HepG2 (cell line): ENCODE measurements around the gene PREX1. TPM values are rescaled to one million over a fixed set of nuclear protein-coding genes. Genes with fewer than 3 reads are reported as not detected.

Experiments
- ARNTL ChIP-seq: sonication (generic); formaldehyde crosslinking; IDR thresholded peaks from 2 replicates; pipeline ENCODE4 v1.4.0; 2020; ENCODE audit warnings: mild to moderate bottlenecking, missing genetic modification reagents
- CHD4 ChIP-seq: fragments of 200-600 bp; sonication (generic); IDR thresholded peaks from 2 replicates; pipeline ENCODE4 v1.7.0; 2017; ENCODE audit warnings: mild to moderate bottlenecking, low read length, borderline replicate concordance
- DRAP1 ChIP-seq: IDR thresholded peaks from 2 replicates; pipeline ENCODE4 v1.6.1; 2016; ENCODE audit warnings: missing genetic modification reagents, missing compliant biosample characterization
- FOXP1 ChIP-seq, 2 experiments: fragments of 450-650 bp in 1 of 2; IDR thresholded peaks; 2 replicates each; pipeline ENCODE4 v1.6.1; 2017 to 2018; ENCODE audit warnings: antibody characterized with exemption in 1 of 2
- HMGA1 ChIP-seq: sonication (generic); formaldehyde crosslinking; conservative IDR thresholded peaks from 2 replicates; pipeline ENCODE4 v1.4.0; 2020; ENCODE audit warnings: missing genetic modification reagents
- MTA1 ChIP-seq: sonication (generic); formaldehyde crosslinking; IDR thresholded peaks from 2 replicates; pipeline ENCODE4 v1.4.0; 2020; ENCODE audit warnings: missing genetic modification reagents, mild to moderate bottlenecking, borderline replicate concordance
- MTA3 ChIP-seq: sonication (generic); formaldehyde crosslinking; IDR thresholded peaks from 2 replicates; pipeline ENCODE4 v1.4.0; 2020; ENCODE audit warnings: missing genetic modification reagents
- MZF1 ChIP-seq: sonication (generic); formaldehyde crosslinking; IDR thresholded peaks from 2 replicates; pipeline ENCODE4 v1.8.1; 2023; ENCODE audit warnings: mild to moderate bottlenecking, missing genetic modification reagents, borderline replicate concordance
- TEAD3 ChIP-seq: optimal IDR thresholded peaks from 2 replicates; pipeline ENCODE3; 2016; ENCODE audit warnings: borderline replicate concordance
- TOE1 ChIP-seq: sonication (generic); formaldehyde crosslinking; IDR thresholded peaks from 2 replicates; pipeline ENCODE4 v1.4.0; 2020; ENCODE audit warnings: mild to moderate bottlenecking, missing genetic modification reagents
- ZFY ChIP-seq: sonication (generic); formaldehyde crosslinking; IDR thresholded peaks from 2 replicates; pipeline ENCODE4 v1.4.0; 2020; ENCODE audit warnings: missing genetic modification reagents
- ZKSCAN5 ChIP-seq: sonication (generic); formaldehyde crosslinking; IDR thresholded peaks from 2 replicates; pipeline ENCODE4 v1.5.1; 2020; ENCODE audit warnings: mild to moderate bottlenecking, missing genetic modification reagents
- ZNF10 ChIP-seq: sonication (generic); formaldehyde crosslinking; IDR thresholded peaks from 2 replicates; pipeline ENCODE4 v1.4.0; 2020; ENCODE audit warnings: mild to moderate bottlenecking, low read depth, missing genetic modification reagents, borderline replicate concordance
- ZNF17 ChIP-seq: sonication (generic); formaldehyde crosslinking; IDR thresholded peaks from 2 replicates; pipeline ENCODE4 v1.5.0; 2020; ENCODE audit warnings: mild to moderate bottlenecking, missing genetic modification reagents
- ZNF274 ChIP-seq: sonication (generic); formaldehyde crosslinking; IDR thresholded peaks from 2 replicates; pipeline ENCODE4 v1.5.1; 2020; ENCODE audit warnings: mild to moderate bottlenecking, missing genetic modification reagents
- ZNF33B ChIP-seq: sonication (generic); formaldehyde crosslinking; IDR thresholded peaks from 2 replicates; pipeline ENCODE4 v1.5.1; 2020; ENCODE audit warnings: mild to moderate bottlenecking, missing genetic modification reagents
- ZNF609 ChIP-seq: sonication (generic); formaldehyde crosslinking; IDR thresholded peaks from 2 replicates; pipeline ENCODE4 v1.4.0; 2020; ENCODE audit warnings: mild to moderate bottlenecking, missing genetic modification reagents, borderline replicate concordance
- ZNF724P ChIP-seq: sonication (generic); formaldehyde crosslinking; IDR thresholded peaks from 2 replicates; pipeline ENCODE4 v1.8.0; 2022; ENCODE audit warnings: missing genetic modification reagents, borderline replicate concordance
- ZNF747 ChIP-seq: sonication (generic); formaldehyde crosslinking; IDR thresholded peaks from 2 replicates; pipeline ENCODE4 v1.8.1; 2023; ENCODE audit warnings: missing genetic modification reagents, mild to moderate bottlenecking, borderline replicate concordance
- ZNF770 ChIP-seq: sonication (generic); formaldehyde crosslinking; IDR thresholded peaks from 2 replicates; pipeline ENCODE4 v1.5.0; 2020; ENCODE audit warnings: mild to moderate bottlenecking, missing genetic modification reagents
- ZNF879 ChIP-seq: sonication (generic); formaldehyde crosslinking; IDR thresholded peaks from 2 replicates; pipeline ENCODE4 v1.8.1; 2023; ENCODE audit warnings: missing genetic modification reagents
- ZNF883 ChIP-seq: sonication (generic); formaldehyde crosslinking; IDR thresholded peaks from 2 replicates; pipeline ENCODE4 v1.5.1; 2020; ENCODE audit warnings: mild to moderate bottlenecking, missing genetic modification reagents; ENCODE audit errors: not compliant biosample characterization
- ZSCAN22 ChIP-seq: sonication (generic); formaldehyde crosslinking; IDR thresholded peaks from 2 replicates; pipeline ENCODE4 v1.4.0; 2020; ENCODE audit warnings: mild to moderate bottlenecking, missing genetic modification reagents
- ZSCAN29 ChIP-seq: sonication (generic); formaldehyde crosslinking; conservative IDR thresholded peaks from 2 replicates; pipeline ENCODE4 v1.4.0; 2020; ENCODE audit warnings: mild to moderate bottlenecking, missing genetic modification reagents
- polyA plus RNA-seq, 8 experiments: library from polyadenylated mRNA; depleted of rRNA in 3 of 8; stranded (reverse) in 7 of 8; unstranded in 1 of 8; fragments of >200 nt; fragmentation: Illumina TruSeq in 4 of 8; extraction: Trizol in 4 of 8; gene quantifications; 2 replicates each; pipeline versions ENCODE4 v1.2.1 to v1.2.3, GENCODE V29; 2011 to 2016; ENCODE audit warnings: low read depth in 4 of 8, missing spikeins in 1 of 8, mixed read lengths in 1 of 8; ENCODE audit not compliant: insufficient read depth in 1 of 8
- total RNA-seq, 5 experiments: library from RNA; depleted of rRNA; stranded (reverse); fragments of >200 nt; fragmentation: Illumina TruSeq; extraction: Trizol; gene quantifications; 2 replicates each; pipeline ENCODE4 v1.2.3, GENCODE V29; 2016; ENCODE audit warnings: low read depth in 1 of 5

The PREX1 gene
- total and polyA plus RNA-seq, 2 of the 13 experiments (the other 11 are each of a cell fraction or from before 2014, with no cell fraction given), result 0.02 to 0.04 TPM

- TF ChIP-seq TOE1 (CRISPR knock-in tag) (no peak), ZSCAN29 (CRISPR knock-in tag) (0 out of 2 replicates have a peak, but pooled peaks have one; percentile 18), ZNF770 (CRISPR knock-in tag) (no peak), MTA3 (no peak), ARNTL (CRISPR knock-in tag) (peak; percentile 60; the same call in 1 of the 2 replicates), MZF1 (CRISPR knock-in tag) (no peak), ZNF879 (CRISPR knock-in tag) (0 out of 2 replicates have a peak, but pooled peaks have one; percentile 54), ZNF10 (CRISPR knock-in tag) (no peak), ZNF33B (CRISPR knock-in tag) (no peak), FOXP1 (IDR thresholded peaks at IDR 0.05) (no peak), FOXP1 (CRISPR knock-in tag; IDR thresholded peaks at IDR 0.05) (no peak), ZNF17 (no peak), DRAP1 (CRISPR knock-in tag) (no peak), TEAD3 (CRISPR knock-in tag) (peak; percentile 13), ZNF747 (CRISPR knock-in tag) (no peak), HMGA1 (CRISPR knock-in tag) (no peak), ZSCAN22 (CRISPR knock-in tag) (no peak), ZNF274 (peak; percentile 69; the same call in 1 of the 2 replicates), ZFY (no peak), ZNF724P (CRISPR knock-in tag) (no peak), CHD4 (no peak), ZKSCAN5 (CRISPR knock-in tag) (no peak), MTA1 (CRISPR knock-in tag) (no peak), ZNF609 (peak; percentile 54; the same call in 1 of the 2 replicates), ZNF883 (no peak)
Measured at GRCh38 chr20:48682529-48683363, 145.1 kb downstream of the PREX1 start (continued).
